AG04449 (cell line): ENCODE data around the gene PDE10A.

Source experiments
- CTCF ChIA-PET: fragments of 350-600 bp; formaldehyde crosslinking; extraction: SDS; loops from one replicate; lab custom pipeline; 2021; ENCODE audit warnings: antibody characterized with exemption; lab: Yijun Ruan, JAX
- POLR2A ChIA-PET: fragments of 400-600, 350-600 bp; formaldehyde crosslinking; extraction: SDS; loops from one replicate; lab custom pipeline; 2020; ENCODE audit warnings: antibody characterized with exemption, inconsistent platforms; lab: Yijun Ruan, JAX
- DNase-seq: peaks from one replicate; pipeline ENCODE4 v3.0.0-alpha.2; 2010; ENCODE audit warnings: low read depth, low spot score
- H3K4me3 ChIP-seq: 2 replicates; pipeline ENCODE4 v1.5.1; 2011; ENCODE audit warnings: low read depth, mild to moderate bottlenecking, control low read depth, low read length
- TF ChIP-seq, protein P1 (sequence below): IDR thresholded peaks from one replicate; pipeline ENCODE4 v1.5.1; 2011; ENCODE audit warnings: mild to moderate bottlenecking, moderate library complexity, low read length, control low read depth, inconsistent platforms; ENCODE audit not compliant: insufficient read depth; ENCODE audit errors: missing control alignments

The PDE10A gene

DNA sequence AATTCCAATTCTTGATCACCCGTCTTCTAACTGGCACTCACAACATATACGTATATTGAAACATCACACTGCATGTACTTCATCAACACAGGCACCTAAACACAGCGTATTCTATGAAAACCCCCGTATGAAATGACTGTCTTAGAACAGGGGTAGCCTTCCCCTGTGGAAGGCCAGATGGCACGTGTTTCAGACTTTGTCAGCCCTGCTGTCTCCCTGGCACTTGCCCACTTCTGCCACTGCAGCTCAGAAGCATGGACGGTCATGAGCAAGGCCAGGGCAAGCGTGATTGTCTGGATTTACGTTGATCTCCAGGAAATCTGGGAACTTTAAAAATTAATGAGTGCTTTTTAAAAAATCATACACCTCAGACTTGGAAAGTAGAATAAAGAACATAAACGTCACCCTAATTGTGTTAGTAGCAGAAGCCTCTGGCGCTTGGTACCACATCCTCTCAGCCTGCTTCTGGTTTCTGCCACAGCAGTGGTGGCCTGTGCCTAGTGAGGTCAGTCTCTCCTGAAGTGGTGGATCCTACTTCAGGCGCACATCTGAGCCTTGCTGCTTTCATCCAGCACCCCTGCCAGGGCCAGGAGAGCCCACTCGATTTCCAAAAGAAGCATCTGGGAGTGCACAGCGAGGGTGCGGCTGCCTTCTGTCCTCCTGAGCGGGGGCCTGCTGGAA lies 18.3 kb downstream of the PDE10A start:
- CTCF ChIA-PET, result no interaction called here
- H3K4me3 ChIP-seq, result no peak overlapping the region
- TF ChIP-seq, protein P1, sequence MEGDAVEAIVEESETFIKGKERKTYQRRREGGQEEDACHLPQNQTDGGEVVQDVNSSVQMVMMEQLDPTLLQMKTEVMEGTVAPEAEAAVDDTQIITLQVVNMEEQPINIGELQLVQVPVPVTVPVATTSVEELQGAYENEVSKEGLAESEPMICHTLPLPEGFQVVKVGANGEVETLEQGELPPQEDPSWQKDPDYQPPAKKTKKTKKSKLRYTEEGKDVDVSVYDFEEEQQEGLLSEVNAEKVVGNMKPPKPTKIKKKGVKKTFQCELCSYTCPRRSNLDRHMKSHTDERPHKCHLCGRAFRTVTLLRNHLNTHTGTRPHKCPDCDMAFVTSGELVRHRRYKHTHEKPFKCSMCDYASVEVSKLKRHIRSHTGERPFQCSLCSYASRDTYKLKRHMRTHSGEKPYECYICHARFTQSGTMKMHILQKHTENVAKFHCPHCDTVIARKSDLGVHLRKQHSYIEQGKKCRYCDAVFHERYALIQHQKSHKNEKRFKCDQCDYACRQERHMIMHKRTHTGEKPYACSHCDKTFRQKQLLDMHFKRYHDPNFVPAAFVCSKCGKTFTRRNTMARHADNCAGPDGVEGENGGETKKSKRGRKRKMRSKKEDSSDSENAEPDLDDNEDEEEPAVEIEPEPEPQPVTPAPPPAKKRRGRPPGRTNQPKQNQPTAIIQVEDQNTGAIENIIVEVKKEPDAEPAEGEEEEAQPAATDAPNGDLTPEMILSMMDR, result no peak
- DNase-seq, result no peak
- POLR2A ChIA-PET, result no interaction called here

DNA sequence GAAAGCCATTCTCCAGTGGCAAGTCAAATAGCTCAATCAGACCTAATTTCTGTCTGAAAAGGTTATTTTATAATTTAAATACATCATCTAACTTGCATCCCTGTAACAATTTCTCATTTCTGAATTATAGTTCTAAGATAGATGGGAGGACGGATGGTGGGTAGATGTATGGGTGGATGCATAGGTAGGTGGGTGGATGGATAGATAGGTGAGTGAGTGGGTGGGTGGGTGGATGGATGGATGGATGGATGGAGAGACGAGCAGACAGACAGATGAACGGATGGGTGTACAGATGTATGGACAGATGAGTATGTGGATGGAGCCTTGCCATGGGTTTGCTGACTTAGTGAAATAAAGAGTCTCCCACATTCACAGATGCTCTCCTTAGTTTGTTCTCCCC lies 20.0 kb downstream of the PDE10A start:
- TF ChIP-seq, protein P1, result no peak
- POLR2A ChIA-PET, result no interaction called here
- no peak for DNase-seq
- CTCF ChIA-PET, result no interaction called here
- H3K4me3 ChIP-seq, result no peak overlapping the region

DNA sequence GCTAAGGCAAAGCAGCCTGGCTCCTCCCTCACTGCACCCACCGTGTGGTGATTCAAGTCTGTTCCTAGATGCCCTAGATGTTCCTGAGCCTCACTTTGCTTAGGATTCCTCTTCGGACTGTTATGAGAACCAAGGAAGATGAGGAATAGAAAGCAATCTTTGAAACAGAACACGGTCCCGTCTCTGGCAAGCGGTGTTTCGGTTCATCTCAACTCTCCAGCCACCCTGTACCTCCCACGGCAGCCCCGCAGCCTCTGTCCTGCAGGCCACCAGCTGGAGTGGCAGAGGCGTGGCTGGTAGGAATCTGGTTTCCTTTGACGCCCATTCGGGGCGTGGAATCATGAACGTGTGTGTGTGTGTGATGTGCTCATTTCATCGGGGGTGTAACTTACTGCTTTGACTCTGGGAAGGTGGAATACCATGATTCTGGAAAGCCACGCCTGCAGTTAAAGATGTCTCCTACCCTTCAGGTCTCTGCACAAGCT lies 21.3 kb downstream of the PDE10A start:
- TF ChIP-seq, protein P1, result no peak
- H3K4me3 ChIP-seq, result no peak overlapping the region
- POLR2A ChIA-PET, result no interaction called here
- CTCF ChIA-PET, result no interaction called here
- DNase-seq, result no peak

DNA sequence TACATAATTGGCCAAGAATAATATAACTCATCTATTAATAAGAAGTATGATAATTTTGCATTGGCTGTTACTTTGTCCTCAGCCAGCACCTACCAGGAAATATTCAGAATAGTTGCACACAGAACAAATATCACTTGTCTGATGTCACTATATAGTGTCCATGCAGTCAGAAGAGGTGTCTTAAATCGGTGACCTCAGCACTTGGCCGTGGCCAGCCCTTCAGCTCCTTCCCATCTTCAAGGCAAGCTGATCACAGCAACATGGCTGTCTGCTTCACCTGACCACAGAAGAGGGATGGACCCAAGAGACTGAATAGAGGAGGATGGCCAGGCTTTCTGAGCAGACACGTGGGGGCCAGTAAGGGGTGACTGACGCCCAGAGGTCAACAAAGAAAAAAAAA lies 22.2 kb downstream of the PDE10A start:
- POLR2A ChIA-PET, result no interaction called here
- no peak for DNase-seq
- CTCF ChIA-PET, result no interaction called here
- TF ChIP-seq, protein P1, result no peak
- H3K4me3 ChIP-seq, result no peak overlapping the region

DNA sequence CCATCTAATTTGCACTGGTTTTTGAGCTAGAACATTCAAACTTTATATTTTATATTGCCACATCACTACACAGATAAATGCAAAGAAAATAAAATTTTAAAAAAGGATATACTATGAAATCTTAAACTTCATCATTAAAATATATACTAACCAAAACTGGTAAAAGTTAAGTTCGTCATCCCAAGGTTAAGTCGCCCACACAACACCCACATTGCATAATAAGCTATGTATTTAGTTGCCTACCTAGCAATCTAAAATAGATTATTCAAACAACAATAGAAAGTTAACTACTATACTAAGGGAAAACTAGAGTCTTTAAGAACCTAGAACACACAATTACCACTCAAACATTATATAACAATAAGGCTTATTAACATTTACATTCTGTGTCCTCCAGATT lies 24.5 kb downstream of the PDE10A start:
- CTCF ChIA-PET, result no interaction called here

DNA sequence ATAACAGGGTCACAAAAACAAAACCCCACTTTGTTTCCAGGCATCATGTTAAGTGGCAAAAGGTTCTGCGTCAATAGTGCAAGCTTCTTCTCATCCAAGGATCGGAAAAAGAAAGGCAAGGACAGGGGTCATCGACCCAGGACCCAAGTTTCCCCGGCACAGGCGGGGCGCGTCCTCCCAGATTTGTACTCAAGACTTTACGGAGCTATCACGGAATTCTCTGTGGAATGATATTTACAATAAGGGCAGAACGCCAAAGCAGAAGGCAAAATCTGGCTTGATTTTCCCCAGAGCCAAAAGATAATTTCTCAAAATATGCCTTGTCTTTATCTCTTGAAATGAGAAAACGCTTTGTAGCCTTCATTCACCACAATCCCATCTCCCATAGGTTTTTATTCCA lies 25.5 kb downstream of the PDE10A start:
- ChIA-PET CTCF (no interaction called here), POLR2A (no interaction called here)
- TF ChIP-seq, protein P1, result no peak
- no peak overlapping the region for H3K4me3 ChIP-seq
- no peak for DNase-seq

More for the DNA sequence above, 24.5 kb downstream of the PDE10A start:
- no peak overlapping the region for H3K4me3 ChIP-seq
- POLR2A ChIA-PET, result no interaction called here
- DNase-seq, result no peak
- TF ChIP-seq, protein P1, result no peak
